Heart left ventricle (tissue), 13 donors: ENCODE data around the gene ABCC5.

ENCODE experiments used
- CTCF ChIP-seq, 12 donors: fragments of 200-600 bp; sonication (generic) in 4 of 12; IDR thresholded peaks; one replicate each; pipeline versions ENCODE4 v1.5.0 to v1.8.0; 2018 to 2022; ENCODE audit warnings: antibody characterized with exemption in 12 of 12, mild to moderate bottlenecking in 5 of 12
- POLR2A ChIP-seq, 2 donors: fragments of 450-650 bp; IDR thresholded peaks; one replicate each; pipeline ENCODE4 v1.6.1; 2017; ENCODE audit warnings: antibody characterized with exemption in 2 of 2, mild to moderate bottlenecking in 2 of 2, moderate library complexity in 2 of 2
- donor health status: ischemic (EF 13 %, LVEDD 7.1; RV severe dilation, severe dysfunction).
- donor health status: DM: no; HTN: yes; CAD: no.
- donor health status: DM: no; HTN: no; CAD: no.
- donor health status: ischemic (EF 25% LVEDD 6.9; RV normal size, moderate dysfunction).
- donor health status: ischemic (EF 25% LVEDD 5.7; RV mildly dilated, moderate dysfunction).
- donor health status: ischemic (EF 35%, LVEDD 5.7; RV mildly dilated, moderate dysfunction).
- donor health status: nonischemic (EF 11% LVEDD 7.7; RV severe dilation, severe dysfunction).
- donor health status: DM: yes; HTN: yes; CAD: no.
- donor health status: PGD.
- donor health status: ischemic (EF 29% LVEDD 5.4; RV normal size, mild dysfunction).
- donor health status: nonischemic (EF 23%, LVEDD 6.1; RV moderate dilation, normal function).

- no peak for TF ChIP-seq POLR2A (IDR thresholded peaks at IDR 0.05)
- TF ChIP-seq CTCF (IDR thresholded peaks at IDR 0.05), result no peak
These were observed 6.3 kb downstream of the ABCC5 start for GRCh38 chr3:184011230-184011876.
